Measurements from ENCODE around the gene RDH16. TPM values are rescaled to one million over a fixed set of nuclear protein-coding genes. Genes with fewer than 3 reads are reported as not detected.
"Not testable (repeated sequence)": the region's sequence is repeated elsewhere in the genome, so short reads cannot be mapped to it uniquely, and the experiment has no call there.

RDH16 gene
- total RNA-seq, 2 experiments from 2014 or later, result 0.30 to 0.34 TPM

DNA sequence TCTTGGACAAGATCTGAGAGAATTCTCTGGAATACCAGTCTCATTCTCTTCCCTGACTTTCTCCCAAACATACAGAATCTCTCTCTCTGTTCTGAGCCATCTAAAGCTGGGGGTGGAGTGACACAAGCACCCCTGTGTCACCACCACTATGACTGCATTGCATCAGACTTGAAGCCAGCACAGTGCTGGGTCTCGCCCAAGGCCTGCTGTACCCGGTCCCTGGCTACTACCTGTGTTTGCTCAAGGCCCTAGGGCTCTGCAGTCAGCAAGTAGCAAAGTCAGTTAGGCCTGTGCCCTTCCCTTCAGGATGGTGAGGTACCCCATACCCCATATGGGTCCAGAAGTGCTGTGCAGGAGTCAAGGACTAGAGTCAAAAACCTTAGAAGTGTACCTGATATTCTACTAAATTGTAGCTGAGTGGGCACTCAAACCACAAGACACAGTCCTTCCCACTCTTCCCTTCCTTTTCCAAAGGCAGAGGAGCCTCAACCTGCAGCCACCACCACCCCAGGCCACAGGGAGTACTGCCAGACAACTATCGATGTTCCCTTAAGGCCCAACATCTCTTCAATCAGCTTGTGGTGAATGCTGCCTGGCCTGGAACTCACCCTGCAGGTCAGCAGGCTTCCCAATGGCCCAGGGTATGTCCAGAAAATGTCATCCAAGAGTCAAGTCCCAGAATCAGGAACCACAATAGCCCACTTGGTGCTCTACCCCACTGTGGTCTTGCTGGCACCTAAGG lies 21.2 kb upstream of the RDH16 start:
- H3K27ac Mint-ChIP-seq, result no peak overlapping the region
- no peaks in the 10 kb centered on the region for H3K9me3 Mint-ChIP-seq
- H3K4me3 Mint-ChIP-seq, result no peak overlapping the region

DNA sequence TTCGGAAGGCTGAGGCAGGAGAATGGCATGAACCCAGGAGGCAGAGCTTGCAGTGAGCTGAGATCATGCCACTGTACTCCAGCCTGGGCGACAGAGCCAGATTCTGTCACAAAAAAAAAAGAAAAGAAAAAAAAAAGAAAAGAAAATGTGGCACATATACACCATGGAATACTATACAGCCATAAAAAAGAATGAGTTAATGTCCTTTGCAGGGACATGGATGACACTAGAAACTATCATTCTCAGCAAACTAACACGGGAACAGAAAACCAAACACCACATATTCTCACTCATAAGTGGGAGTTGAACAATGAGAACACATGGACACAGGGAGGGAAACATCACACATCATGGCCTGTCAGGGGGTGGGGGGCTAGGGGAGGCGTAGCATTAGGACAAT lies 20.0 kb upstream of the RDH16 start:
- H3K4me1 Mint-ChIP-seq (ENCODE audit: low read depth); H3K36me3 ChIP-seq (ENCODE audit: insufficient read depth, low read length); CTCF ChIA-PET; H3K4me3 ChIP-seq (ENCODE audit: low read length); H3K27me3 Mint-ChIP-seq; intact Hi-C loops (cut with DNase I, micrococcal nuclease); H3K27ac Mint-ChIP-seq; H3K4me3 Mint-ChIP-seq; H3K27ac ChIP-seq (ENCODE audit: low read depth in 1 of 2, low read length in 2 of 2); H3K36me3 Mint-ChIP-seq (ENCODE audit: low read depth); H3K27me3 ChIP-seq (ENCODE audit: control insufficient read depth in 1 of 2, insufficient read depth in 2 of 2, low read length in 2 of 2); H3K9me3 ChIP-seq (ENCODE audit: control insufficient read depth in 1 of 2, insufficient read depth in 1 of 2, low read length in 2 of 2); H3K9me3 Mint-ChIP-seq; DNase-seq; ATAC-seq (ENCODE audit: poor library complexity); POLR2A ChIA-PET; H3K4me1 ChIP-seq (ENCODE audit: insufficient read depth, low read length): not testable (repeated sequence)

More for the DNA sequence above, 21.2 kb upstream of the RDH16 start:
- no peaks in the 10 kb centered on the region for H3K36me3 Mint-ChIP-seq (ENCODE audit: low read depth)
- Histone ChIP-seq H3K27ac (ENCODE audit: low read depth in 1 of 2, low read length in 2 of 2) (no peak overlapping the region), H3K27me3 (ENCODE audit: control insufficient read depth in 1 of 2, insufficient read depth in 2 of 2, low read length in 2 of 2) (no peaks in the 10 kb centered on the region), H3K4me3 (ENCODE audit: low read length) (no peak overlapping the region), H3K4me1 (ENCODE audit: insufficient read depth, low read length) (no peaks in the 10 kb centered on the region), H3K9me3 (ENCODE audit: control insufficient read depth in 1 of 2, insufficient read depth in 1 of 2, low read length in 2 of 2) (no peaks in the 10 kb centered on the region), H3K36me3 (ENCODE audit: insufficient read depth, low read length) (no peaks in the 10 kb centered on the region)
- no peaks in the 10 kb centered on the region for H3K27me3 Mint-ChIP-seq
- ChIA-PET POLR2A (no interaction called here), CTCF (no interaction called here)
- H3K4me1 Mint-ChIP-seq (ENCODE audit: low read depth), result no peaks in the 10 kb centered on the region
- no peak for ATAC-seq (ENCODE audit: poor library complexity)
- no peak for DNase-seq
- intact Hi-C loops (cut with DNase I, micrococcal nuclease), result no loop called here
- TF ChIP-seq, protein P1, sequence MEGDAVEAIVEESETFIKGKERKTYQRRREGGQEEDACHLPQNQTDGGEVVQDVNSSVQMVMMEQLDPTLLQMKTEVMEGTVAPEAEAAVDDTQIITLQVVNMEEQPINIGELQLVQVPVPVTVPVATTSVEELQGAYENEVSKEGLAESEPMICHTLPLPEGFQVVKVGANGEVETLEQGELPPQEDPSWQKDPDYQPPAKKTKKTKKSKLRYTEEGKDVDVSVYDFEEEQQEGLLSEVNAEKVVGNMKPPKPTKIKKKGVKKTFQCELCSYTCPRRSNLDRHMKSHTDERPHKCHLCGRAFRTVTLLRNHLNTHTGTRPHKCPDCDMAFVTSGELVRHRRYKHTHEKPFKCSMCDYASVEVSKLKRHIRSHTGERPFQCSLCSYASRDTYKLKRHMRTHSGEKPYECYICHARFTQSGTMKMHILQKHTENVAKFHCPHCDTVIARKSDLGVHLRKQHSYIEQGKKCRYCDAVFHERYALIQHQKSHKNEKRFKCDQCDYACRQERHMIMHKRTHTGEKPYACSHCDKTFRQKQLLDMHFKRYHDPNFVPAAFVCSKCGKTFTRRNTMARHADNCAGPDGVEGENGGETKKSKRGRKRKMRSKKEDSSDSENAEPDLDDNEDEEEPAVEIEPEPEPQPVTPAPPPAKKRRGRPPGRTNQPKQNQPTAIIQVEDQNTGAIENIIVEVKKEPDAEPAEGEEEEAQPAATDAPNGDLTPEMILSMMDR (IDR thresholded peaks at IDR 0.05), result no peak

DNA sequence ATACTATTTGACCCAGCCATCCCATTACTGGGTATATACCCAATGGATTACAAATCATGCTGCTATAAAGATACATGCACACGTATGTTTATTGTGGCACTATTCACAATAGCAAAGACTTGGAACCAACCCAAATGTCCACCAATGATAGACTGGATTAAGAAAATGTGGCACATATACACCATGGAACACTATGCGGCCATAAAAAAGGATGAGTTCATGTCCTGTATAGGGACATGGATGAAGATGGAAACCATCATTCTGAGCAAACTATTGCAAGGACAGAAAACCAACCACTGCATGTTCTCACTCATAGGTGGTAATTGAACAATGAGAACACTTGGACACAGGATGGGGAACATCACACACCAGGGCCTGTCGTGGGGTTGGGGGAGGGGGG lies 16.8 kb upstream of the RDH16 start:
- H3K36me3 ChIP-seq (ENCODE audit: insufficient read depth, low read length); intact Hi-C loops (cut with DNase I, micrococcal nuclease); H3K27me3 Mint-ChIP-seq; DNase-seq; H3K9me3 ChIP-seq (ENCODE audit: control insufficient read depth in 1 of 2, insufficient read depth in 1 of 2, low read length in 2 of 2); CTCF ChIA-PET; H3K4me1 Mint-ChIP-seq (ENCODE audit: low read depth); ATAC-seq (ENCODE audit: poor library complexity); H3K27ac ChIP-seq (ENCODE audit: low read depth in 1 of 2, low read length in 2 of 2); POLR2A ChIA-PET; H3K27ac Mint-ChIP-seq; H3K4me3 Mint-ChIP-seq; H3K4me3 ChIP-seq (ENCODE audit: low read length); H3K9me3 Mint-ChIP-seq; H3K36me3 Mint-ChIP-seq (ENCODE audit: low read depth); H3K4me1 ChIP-seq (ENCODE audit: insufficient read depth, low read length); H3K27me3 ChIP-seq (ENCODE audit: control insufficient read depth in 1 of 2, insufficient read depth in 2 of 2, low read length in 2 of 2): not testable (repeated sequence)

DNA sequence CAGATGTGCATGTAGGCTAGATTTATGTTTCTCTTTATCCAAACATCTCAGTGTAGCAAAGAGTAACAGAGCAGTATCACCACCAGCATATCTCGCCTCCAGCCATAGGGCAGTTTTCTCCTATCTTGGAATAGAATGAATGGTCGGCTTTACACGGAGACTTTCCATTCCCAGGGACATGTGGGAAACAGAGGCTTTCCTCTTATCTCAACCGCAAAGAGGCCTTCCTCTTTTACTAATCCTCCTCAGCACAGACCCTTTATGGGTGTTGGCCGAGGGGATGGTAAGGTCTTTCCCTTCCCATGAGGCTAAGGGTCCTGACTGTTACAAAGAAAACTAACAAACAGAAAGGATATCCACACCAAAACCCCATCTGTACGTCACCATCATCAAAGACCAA lies 11.5 kb upstream of the RDH16 start:
- not testable (repeated sequence) for H3K36me3 Mint-ChIP-seq (ENCODE audit: low read depth); H3K27me3 Mint-ChIP-seq

DNA sequence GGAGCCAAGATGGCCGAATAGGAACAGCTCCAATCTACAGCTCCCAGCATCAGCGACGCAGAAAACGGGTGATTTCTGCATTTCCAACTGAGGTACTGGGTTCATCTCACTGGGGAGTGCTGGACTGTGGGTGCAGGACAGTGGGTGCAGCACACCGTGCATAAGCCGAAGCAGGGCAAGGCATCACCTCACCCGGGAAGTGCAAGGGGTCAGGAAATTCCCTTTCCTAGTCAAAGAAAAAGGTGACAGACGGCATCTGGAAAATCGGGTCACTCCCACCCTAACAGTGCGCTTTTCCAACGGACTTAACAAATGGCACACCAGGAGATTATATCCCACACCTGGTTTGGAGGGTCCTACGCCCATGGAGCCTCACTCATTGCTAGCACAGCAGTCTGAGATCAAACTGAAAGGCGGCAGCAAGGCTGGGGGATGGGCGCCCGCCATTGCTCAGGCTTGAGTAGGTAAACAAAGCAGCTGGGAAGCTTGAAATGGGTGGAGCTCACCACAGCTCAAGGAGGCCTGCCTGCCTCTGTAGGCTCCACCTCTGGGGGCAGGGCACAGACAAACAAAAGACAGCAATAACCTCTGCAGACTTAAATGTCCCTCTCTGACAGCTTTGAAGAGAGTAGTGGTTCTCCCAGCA lies 8.7 kb upstream of the RDH16 start:
- H3K9me3 Mint-ChIP-seq; H3K4me1 ChIP-seq (ENCODE audit: insufficient read depth, low read length); CTCF ChIA-PET; POLR2A ChIA-PET; H3K4me3 ChIP-seq (ENCODE audit: low read length); H3K36me3 Mint-ChIP-seq (ENCODE audit: low read depth); H3K27ac ChIP-seq (ENCODE audit: low read depth in 1 of 2, low read length in 2 of 2); intact Hi-C loops (cut with DNase I, micrococcal nuclease); H3K36me3 ChIP-seq (ENCODE audit: insufficient read depth, low read length); H3K27ac Mint-ChIP-seq; DNase-seq; H3K27me3 ChIP-seq (ENCODE audit: control insufficient read depth in 1 of 2, insufficient read depth in 2 of 2, low read length in 2 of 2); ATAC-seq (ENCODE audit: poor library complexity); H3K4me1 Mint-ChIP-seq (ENCODE audit: low read depth); H3K27me3 Mint-ChIP-seq; H3K4me3 Mint-ChIP-seq: not testable (repeated sequence)
- H3K9me3 ChIP-seq (ENCODE audit: control insufficient read depth in 1 of 2, insufficient read depth in 1 of 2, low read length in 2 of 2), result peaks cover 0 to 11% of the 10 kb centered on the region in 2 experiments

More for the DNA sequence above, 11.5 kb upstream of the RDH16 start:
- CTCF ChIA-PET; DNase-seq; H3K4me3 ChIP-seq (ENCODE audit: low read length); H3K4me1 Mint-ChIP-seq (ENCODE audit: low read depth); H3K36me3 ChIP-seq (ENCODE audit: insufficient read depth, low read length); H3K9me3 ChIP-seq (ENCODE audit: control insufficient read depth in 1 of 2, insufficient read depth in 1 of 2, low read length in 2 of 2); intact Hi-C loops (cut with DNase I, micrococcal nuclease); H3K27ac Mint-ChIP-seq; H3K27ac ChIP-seq (ENCODE audit: low read depth in 1 of 2, low read length in 2 of 2); ATAC-seq (ENCODE audit: poor library complexity); H3K27me3 ChIP-seq (ENCODE audit: control insufficient read depth in 1 of 2, insufficient read depth in 2 of 2, low read length in 2 of 2); POLR2A ChIA-PET; H3K9me3 Mint-ChIP-seq; H3K4me1 ChIP-seq (ENCODE audit: insufficient read depth, low read length); H3K4me3 Mint-ChIP-seq: not testable (repeated sequence)

DNA sequence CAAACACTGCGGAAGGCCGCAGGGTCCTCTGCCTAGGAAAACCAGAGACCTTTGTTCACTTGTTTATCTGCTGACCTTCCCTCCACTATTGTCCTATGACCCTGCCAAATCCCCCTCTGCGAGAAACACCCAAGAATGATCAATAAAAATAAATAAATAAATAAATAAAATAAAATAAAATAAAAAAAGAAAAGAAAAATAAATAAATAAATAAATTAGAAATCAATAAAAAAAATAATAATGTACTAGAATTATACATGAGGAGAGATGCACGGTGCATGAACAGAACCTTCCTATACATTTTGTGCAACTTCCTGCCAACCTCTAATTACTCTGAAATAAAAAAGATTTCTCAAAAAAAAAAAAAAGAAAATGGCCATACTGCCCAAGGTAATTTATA lies 7.7 kb upstream of the RDH16 start:
- H3K27ac Mint-ChIP-seq; H3K4me1 Mint-ChIP-seq (ENCODE audit: low read depth); H3K9me3 Mint-ChIP-seq; POLR2A ChIA-PET; H3K4me3 Mint-ChIP-seq; H3K27ac ChIP-seq (ENCODE audit: low read depth in 1 of 2, low read length in 2 of 2); H3K27me3 ChIP-seq (ENCODE audit: control insufficient read depth in 1 of 2, insufficient read depth in 2 of 2, low read length in 2 of 2); H3K4me3 ChIP-seq (ENCODE audit: low read length); CTCF ChIA-PET; H3K36me3 Mint-ChIP-seq (ENCODE audit: low read depth); H3K4me1 ChIP-seq (ENCODE audit: insufficient read depth, low read length); DNase-seq; H3K36me3 ChIP-seq (ENCODE audit: insufficient read depth, low read length); ATAC-seq (ENCODE audit: poor library complexity); intact Hi-C loops (cut with DNase I, micrococcal nuclease); H3K27me3 Mint-ChIP-seq: not testable (repeated sequence)
- H3K9me3 ChIP-seq (ENCODE audit: control insufficient read depth in 1 of 2, insufficient read depth in 1 of 2, low read length in 2 of 2), result peaks cover 0 to 11% of the 10 kb centered on the region in 2 experiments
